ENCODE results near the gene INSYN2A.

INSYN2A gene

GRCh38 chr10:127195041-127195506, 1.3 kb downstream of the INSYN2A start:
- no peak for DNase-seq

GRCh38 chr10:127194599-127194998, 1.8 kb downstream of the INSYN2A start:
- no peak for DNase-seq

DNA sequence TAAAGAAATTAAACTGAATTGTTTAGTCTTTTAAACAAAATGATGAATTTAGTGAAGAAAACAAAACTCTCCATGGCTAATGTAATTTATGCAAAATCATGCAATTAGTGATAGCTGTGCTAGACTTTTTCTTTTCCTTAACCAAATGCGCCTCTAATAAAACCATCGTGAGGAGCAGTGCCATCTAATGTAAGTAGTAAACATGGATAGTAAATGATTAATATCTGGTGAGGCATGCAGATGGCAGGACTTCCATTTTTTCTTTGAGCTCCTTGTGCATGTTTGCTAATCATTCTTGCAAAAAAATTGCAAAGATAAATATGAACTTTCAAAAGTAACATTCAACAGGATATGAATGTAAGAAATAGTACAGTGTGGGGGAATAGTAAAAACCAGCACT, 2.3 kb downstream of the INSYN2A start:
- no peak for DNase-seq

- no peak for DNase-seq
Measured at GRCh38 chr10:127193125-127193524, 3.3 kb downstream of the INSYN2A start.

DNA sequence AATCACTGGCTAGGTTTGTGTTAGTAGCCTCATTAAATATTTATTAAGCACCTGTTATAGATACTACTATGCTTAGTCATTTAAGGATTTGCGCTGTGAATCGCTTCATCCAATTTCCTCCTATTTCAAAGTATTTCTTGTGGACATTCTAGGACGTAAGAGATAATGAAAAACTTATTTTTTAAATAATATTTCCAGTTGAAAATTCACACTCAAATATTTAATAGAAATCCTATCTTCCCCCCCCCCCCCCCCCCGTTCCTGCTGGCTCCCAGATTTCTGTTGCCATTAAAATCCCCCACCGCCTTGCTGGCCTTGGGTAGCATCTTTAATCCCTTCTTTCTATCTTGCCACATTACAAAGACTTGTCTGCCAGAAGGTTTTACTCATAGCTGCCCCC, 6.0 kb downstream of the INSYN2A start:
- DNase-seq: no peak

DNA sequence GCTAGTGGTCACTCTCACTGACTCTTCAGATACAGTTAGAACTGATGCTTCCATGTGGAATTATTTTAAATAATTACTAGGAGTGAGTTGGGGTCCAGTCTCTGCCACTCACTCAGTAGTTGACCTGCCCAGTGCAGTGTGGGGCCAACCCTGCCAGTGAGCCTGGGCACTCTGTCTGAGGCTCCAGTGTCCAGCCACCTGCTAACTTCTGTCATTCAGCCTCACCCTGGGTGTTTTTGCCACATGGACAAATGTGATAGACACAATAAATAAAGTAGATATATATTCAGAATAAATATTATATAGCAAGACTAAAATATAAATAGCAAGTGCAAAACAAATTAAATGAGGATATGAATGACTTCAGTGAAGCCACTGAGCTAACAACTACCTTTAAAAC, 7.2 kb downstream of the INSYN2A start:
- DNase-seq: no peak

DNA sequence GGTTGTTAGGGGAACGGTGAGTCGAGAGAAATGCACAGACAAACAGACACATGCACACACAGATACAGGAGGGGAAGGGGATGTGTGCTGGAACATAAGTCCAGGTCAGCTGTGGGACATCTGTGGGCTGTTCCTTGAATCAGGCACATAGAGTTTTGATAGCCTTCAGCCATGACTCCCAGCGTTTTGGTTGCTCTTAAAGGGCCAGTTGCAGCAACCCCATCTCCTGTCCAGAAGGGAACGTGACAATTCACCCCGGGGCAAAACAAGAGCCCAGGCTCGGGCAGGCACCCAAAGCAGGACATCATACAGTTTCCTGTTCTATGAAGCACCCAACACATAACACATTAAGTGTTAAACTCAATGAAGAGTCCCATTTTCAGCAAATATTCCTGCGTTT, 9.6 kb downstream of the INSYN2A start:
- DNase-seq: no peak

DNA sequence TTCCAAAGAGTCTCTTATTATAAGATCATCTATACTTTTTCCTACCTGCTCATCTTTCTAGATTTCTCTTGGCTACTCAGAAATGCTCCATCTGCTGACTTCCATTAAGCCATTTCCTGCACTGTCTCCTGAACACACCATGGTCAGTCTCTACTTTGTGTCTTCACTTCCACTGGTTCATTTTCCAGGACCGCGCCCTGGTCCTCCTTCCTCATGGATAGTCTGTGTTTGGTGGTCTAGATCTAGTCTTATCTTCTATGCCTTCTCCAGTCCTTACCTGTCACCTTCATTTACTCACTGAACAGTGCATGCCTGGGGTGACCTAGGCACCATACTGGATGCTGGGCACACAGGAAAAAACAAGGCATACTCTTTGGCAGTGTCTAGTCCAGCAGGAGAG, 11.8 kb downstream of the INSYN2A start:
- DNase-seq: no peak

DNA sequence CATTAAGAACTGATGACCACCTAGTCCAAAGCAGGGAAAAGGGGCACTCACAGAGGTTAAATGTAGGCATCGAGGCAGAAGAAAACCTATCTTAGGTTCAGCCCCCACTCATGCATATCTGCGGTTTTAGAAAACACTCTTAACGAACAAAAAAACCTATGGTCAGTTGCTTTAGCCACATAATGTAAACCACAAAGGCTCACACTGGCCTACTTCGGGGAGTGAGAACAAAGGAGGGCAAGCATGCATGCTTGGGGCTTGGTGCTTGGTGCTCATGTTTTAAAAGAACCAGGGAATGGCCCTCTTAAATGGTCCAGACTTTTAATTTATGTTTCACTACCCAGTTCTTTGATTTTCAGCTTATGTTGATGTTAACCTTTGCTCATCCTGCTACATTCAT, 14.2 kb downstream of the INSYN2A start:
- no peak for DNase-seq

GRCh38 chr10:127179612-127180250, 16.7 kb downstream of the INSYN2A start:
- DNase-seq: no peak

DNA sequence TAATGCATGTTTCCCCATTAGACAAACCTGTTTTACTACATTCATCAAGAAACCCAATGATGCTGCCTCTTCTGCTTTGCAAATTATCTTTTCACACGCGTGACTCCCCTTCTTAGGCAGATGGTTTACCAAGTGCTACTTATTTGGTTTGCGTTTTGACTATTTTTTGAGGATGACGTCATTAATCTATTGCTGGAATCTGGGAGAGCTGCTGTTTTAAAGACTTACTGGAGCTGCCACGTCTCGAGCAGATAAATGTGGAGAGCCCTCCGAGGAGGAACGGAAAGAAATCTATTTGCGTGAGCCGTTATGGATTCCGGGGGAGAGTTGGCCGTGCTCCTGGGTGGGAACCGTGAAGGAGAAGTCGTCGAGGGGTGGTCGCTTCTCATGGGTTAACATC, 19.7 kb downstream of the INSYN2A start:
- no peak for DNase-seq

DNA sequence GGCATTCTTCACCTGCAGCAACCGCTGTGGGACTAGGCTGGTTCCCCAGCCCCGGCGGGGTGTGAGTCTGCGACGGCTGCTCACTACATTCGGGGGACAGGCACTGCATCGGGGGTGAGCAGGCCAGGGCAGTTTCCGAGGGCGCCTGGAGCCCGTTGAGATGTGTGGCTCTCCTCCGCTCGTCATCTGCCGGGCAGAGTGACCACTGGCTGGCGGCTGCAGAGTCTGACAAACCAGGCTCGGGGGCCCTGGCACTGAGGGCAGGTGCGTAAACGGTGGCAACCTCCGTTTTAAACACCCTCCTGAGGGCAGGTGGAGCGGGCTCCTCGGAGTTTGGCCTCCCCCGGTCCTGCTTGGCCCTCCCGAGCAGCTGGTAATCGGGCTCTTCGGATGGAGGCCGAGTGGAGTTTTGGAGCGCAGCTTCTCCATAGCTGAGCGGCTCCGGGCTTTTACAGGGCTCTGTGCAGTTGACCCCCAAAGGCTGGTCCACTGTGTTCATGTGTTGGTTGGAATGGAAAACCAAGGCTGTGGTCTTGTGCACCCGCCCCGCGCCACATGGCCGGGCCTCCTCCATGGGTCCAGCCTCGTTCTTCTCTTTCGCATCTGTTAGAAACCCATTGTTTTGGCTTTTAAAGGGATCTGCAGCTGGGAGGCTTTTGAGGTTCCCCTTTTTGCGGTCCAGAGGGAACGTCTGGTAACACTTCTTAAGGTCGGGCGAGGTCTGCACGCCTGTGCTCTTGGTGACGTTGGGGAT, 20.9 kb downstream of the INSYN2A start:
- DNase-seq: no peak

GRCh38 chr10:127174866-127175265, 21.5 kb downstream of the INSYN2A start:
- DNase-seq: no peak

DNA sequence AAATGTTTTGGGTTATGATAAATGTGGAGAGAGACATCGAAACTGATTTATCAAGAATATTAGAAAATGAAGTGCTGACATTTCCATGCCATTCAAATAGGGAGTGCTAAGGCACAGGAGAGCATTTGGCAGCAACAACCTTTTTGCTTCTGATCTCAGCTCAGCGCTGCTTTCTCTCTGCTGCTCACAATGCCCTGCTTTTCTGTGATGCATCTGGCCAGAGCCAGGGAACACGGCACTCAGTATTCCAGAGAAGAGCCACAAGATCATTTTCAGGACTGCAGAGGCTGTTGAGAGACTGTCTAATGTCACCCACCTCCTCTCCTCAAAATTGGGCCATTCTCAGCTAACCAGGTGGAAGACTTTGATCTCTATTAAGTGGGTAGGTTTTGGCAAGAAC, 28.1 kb downstream of the INSYN2A start:
- no peak for DNase-seq

GRCh38 chr10:127162841-127163240, 33.5 kb downstream of the INSYN2A start:
- no peak for DNase-seq

- DNase-seq: no peak
Measured at GRCh38 chr10:127161482-127161881, 34.9 kb downstream of the INSYN2A start.

DNA sequence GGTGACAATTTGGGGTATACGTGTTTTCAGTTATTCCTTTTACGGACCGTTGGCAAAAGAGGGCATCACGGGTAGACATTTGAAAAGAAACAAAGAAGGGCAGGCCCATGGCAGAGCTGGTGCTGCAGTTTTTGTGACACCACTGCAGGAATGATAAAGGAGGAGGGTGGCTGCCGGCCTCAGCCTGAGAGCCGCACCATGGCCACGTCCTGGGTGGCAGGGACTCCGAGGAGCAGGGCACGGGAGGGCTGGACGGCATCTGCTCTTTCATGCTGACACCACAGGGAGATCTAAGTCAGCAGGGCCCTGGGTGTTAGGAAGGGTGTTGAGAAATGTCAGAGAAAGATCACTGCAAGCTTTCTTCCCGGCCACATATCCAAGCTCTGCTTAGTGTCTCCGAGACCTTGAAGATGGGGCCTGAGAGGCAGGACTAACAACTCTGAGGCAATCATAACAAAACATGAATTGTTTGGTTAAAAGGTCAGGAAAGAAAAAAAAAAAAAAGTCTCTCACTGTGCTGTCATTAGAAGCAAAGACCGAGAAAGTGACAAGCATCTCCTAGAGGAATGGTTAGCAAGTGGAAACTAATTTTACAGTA, 36.6 kb downstream of the INSYN2A start:
- no peak for DNase-seq

DNA sequence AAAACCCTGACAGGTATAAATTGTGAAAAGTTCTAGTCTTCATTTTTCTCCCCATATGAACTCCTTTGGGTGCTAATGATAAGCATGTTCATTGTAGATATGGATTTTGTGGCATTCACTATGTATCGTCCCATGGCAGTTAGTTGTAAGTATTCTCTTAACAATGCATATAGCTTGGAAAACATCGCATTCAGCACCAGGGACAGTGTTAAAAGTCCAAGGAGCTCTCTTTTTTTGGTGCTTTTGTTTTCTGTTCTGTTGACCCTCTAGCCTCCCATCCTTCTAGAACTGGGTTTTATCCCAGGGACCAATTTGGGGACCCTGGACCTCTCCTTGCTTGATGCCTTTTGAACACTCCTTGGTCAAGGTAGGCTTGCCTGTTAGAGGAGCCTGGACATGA, 37.7 kb downstream of the INSYN2A start:
- DNase-seq: no peak

GRCh38 chr10:127157506-127158200, 38.7 kb downstream of the INSYN2A start:
- DNase-seq: no peak

DNA sequence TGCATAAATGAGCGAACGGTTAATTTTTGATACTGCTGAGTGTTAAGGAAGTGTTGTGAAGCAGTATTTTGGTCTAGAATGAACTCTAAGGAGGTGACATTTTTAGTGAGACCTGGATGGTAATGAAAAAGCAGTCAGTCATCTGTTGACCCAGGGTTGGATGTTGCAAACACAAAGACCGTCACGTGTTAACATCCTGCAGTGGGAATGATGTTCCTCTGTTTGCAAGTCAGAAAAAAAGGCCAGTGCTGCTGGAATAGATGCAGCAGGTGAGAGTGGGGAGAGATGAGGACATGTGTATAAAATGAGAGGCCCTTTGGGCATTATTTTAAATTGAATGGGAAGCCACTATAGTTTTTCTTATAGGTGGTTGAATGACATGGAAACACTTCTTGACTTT, 39.3 kb downstream of the INSYN2A start:
- no peak for DNase-seq

- DNase-seq: no peak
Measured at GRCh38 chr10:127154831-127155620, 41.4 kb downstream of the INSYN2A start.

DNA sequence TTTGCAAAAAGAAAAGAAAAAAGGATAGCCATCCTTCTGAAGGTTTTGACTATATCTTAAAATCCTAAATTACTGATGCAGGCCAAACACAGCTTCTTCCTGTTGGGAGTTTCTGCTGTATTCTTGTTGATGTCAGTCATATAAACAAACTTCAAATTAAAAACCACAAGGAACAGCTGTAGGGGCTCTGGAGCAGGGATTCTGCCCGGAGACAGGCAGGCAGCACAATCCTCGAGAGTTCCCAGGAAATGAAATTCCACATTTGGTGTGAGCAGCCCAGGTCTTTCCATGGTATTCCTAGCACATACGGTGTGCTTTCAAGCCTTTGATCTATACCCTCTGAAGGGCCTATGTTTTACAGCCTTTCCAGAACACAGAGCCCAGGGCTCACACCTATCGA, 43.2 kb downstream of the INSYN2A start:
- DNase-seq: no peak

All from activated T-cell treated with anti-CD3 and anti-CD28 coated beads, Interleukin-2, amount 50 U/mL, for 48 hours (primary cell).